K562 (cell line): ENCODE measurements around the gene SPATA16. TPM values are rescaled to one million over a fixed set of nuclear protein-coding genes. Genes with fewer than 3 reads are reported as not detected.

Experiments used
- ATAC-seq: fragments of 200-7000 bp; cut with Tn5 transposase; 3 replicates; pipeline ENCODE4 v1.9.1; 2020; ENCODE audit warnings: moderate library complexity
- BruUV-seq: library from RNA; stranded (reverse); fragments of 400-500 nt; replicated peaks from 2 replicates; lab custom pipeline; 2021; lab: Mats Ljungman, UMichigan
- CTCF ChIA-PET: fragments of 300-600 bp; formaldehyde crosslinking; extraction: SDS; loops from one replicate; lab custom pipeline; 2021; ENCODE audit warnings: low intra/inter-chr PET ratio; lab: Yijun Ruan, JAX
- POLR2A ChIA-PET: fragments of 300-600, 350-650 bp; sonication (Branson Sonifier 250); formaldehyde crosslinking; extraction: SDS; loops from one replicate; lab custom pipeline; 2021; ENCODE audit warnings: antibody characterized with exemption, inconsistent platforms; lab: Yijun Ruan, JAX
- DNase-seq, 4 experiments: peaks; one replicate each; pipeline versions ENCODE4 v3.0.0 to v3.0.0-alpha.2; 2011 to 2018; ENCODE audit warnings: low spot score in 3 of 4, mixed read lengths in 3 of 4; ENCODE audit errors: extremely low read depth in 1 of 4
- FAIRE-seq: peaks from 2 replicates; lab custom pipeline; 2011; peaks lifted over from hg19 to GRCh38; lab: Jason Lieb, UNC
- H2AFZ ChIP-seq: 2 replicates; pipeline ENCODE4 v1.6.0; 2011; ENCODE audit warnings: low read depth, low read length, control low read depth, inconsistent platforms
- H3K27ac ChIP-seq: fragments of 200-600 bp; 3 replicates; pipeline ENCODE4 v1.8.0; 2011; ENCODE audit warnings: low read depth, mild to moderate bottlenecking, control low read depth, inconsistent platforms, low read length, moderate library complexity, mixed read lengths; ENCODE audit errors: extremely low read depth
- H3K27me3 ChIP-seq, 2 experiments: fragments of 300-600 bp in 1 of 2; 2 replicates in 1 of 2; 3 replicates in 1 of 2; pipeline versions ENCODE4 v1.6.0 to v1.8.0; 2011; ENCODE audit warnings: inconsistent platforms in 2 of 2, low read length in 2 of 2, mild to moderate bottlenecking in 1 of 2, mixed read lengths in 1 of 2, moderate library complexity in 1 of 2; ENCODE audit not compliant: control insufficient read depth in 2 of 2, insufficient read depth in 2 of 2
- H3K36me3 ChIP-seq: fragments of 300-600 bp; 3 replicates; pipeline ENCODE4 v1.8.0; 2011; ENCODE audit warnings: mild to moderate bottlenecking, low read length, inconsistent platforms; ENCODE audit not compliant: control insufficient read depth, insufficient read depth
- H3K4me1 ChIP-seq, 2 experiments: fragments of 200-600 bp in 1 of 2; replicated peaks in 1 of 2; 2 replicates in 1 of 2; 3 replicates in 1 of 2; pipeline versions ENCODE4 v1.5.1 to v1.8.0; 2011; ENCODE audit warnings: inconsistent platforms in 2 of 2, low read length in 2 of 2, mild to moderate bottlenecking in 1 of 2, mixed read lengths in 1 of 2, moderate library complexity in 1 of 2; ENCODE audit not compliant: control insufficient read depth in 2 of 2, insufficient read depth in 2 of 2
- H3K4me2 ChIP-seq: 2 replicates; pipeline ENCODE4 v1.6.1; 2011; ENCODE audit warnings: low read length, control low read depth, inconsistent platforms, mixed read lengths; ENCODE audit not compliant: insufficient read depth
- H3K4me3 ChIP-seq: fragments of 200-600 bp; sonication (generic), shearing (Covaris generic); 2 replicates; pipeline ENCODE4 v1.5.1; 2016; ENCODE audit warnings: control low read depth, inconsistent platforms
- H3K79me2 ChIP-seq: fragments of 200-600 bp; 3 replicates; pipeline ENCODE4 v1.8.0; 2011; ENCODE audit warnings: low read length, inconsistent platforms; ENCODE audit not compliant: control insufficient read depth, insufficient read depth
- H3K9ac ChIP-seq, 2 experiments: 2 replicates each; pipeline versions ENCODE4 v1.6.0 to v1.6.1; 2011; ENCODE audit warnings: low read depth in 2 of 2, low read length in 2 of 2, control low read depth in 1 of 2, inconsistent platforms in 1 of 2, mild to moderate bottlenecking in 1 of 2, mixed read lengths in 1 of 2; ENCODE audit not compliant: insufficient read depth in 1 of 2
- H3K9me1 ChIP-seq: one replicate; pipeline ENCODE4 v1.6.0; 2011; ENCODE audit warnings: inconsistent platforms, mild to moderate bottlenecking, low read length, moderate library complexity; ENCODE audit not compliant: control insufficient read depth, insufficient read depth
- H3K9me3 ChIP-seq: replicated peaks from 2 replicates; pipeline ENCODE4 v1.5.1; 2011; ENCODE audit warnings: low read depth, low read length, inconsistent platforms; ENCODE audit not compliant: control insufficient read depth, insufficient read depth
- H4K20me1 ChIP-seq: replicated peaks from 2 replicates; pipeline ENCODE4 v1.6.1; 2011; ENCODE audit warnings: low read length, inconsistent platforms, mixed read lengths; ENCODE audit not compliant: control insufficient read depth, insufficient read depth
- ERF ChIP-seq: fragments of 450-650 bp; formaldehyde crosslinking; IDR thresholded peaks from 2 replicates; pipeline ENCODE4 v1.4.0; 2020; ENCODE audit warnings: mild to moderate bottlenecking, mixed read lengths
- LEF1 ChIP-seq: fragments of 450-650 bp; IDR thresholded peaks from 2 replicates; pipeline ENCODE4 v1.6.1; 2016; ENCODE audit warnings: mild to moderate bottlenecking
- WGBS: fragments of 100-300 bp; shearing (Covaris generic); methylation state at CpG from one replicate; pipeline ENCODE4 v1.1.6; 2016; ENCODE audit warnings: low coverage, mixed read lengths; ENCODE audit not compliant: insufficient coverage; ENCODE audit errors: missing lambda C conversion rate; 5-methylcytosine and 5-hydroxymethylcytosine counted together
- in situ Hi-C: fragments of 300-500 bp; cut with MboI; formaldehyde crosslinking; loops from 4 replicates; pipeline ENCODE4 v1.15.0; 2018; ENCODE audit warnings: inconsistent platforms, mixed read lengths
- intact Hi-C: fragments of 100-400 bp; cut with micrococcal nuclease; formaldehyde crosslinking; loops from 2 replicates; pipeline ENCODE4 v1.14.2; 2022
- polyA plus RNA-seq, 8 experiments: library from polyadenylated mRNA; depleted of rRNA in 4 of 8; stranded (reverse) in 5 of 8; unstranded in 3 of 8; fragments of >200 nt; fragmentation: Nextera tagmentation in 2 of 8; fragmentation: Illumina TruSeq in 1 of 8; extraction: Ambion mirVana in 2 of 8; extraction: Trizol in 1 of 8; gene quantifications; 2 replicates each; pipeline versions ENCODE4 v1.2.1 to v1.2.3, GENCODE V29; 2011 to 2014; ENCODE audit warnings: inconsistent platforms in 1 of 8, missing spikeins in 1 of 8
- total RNA-seq, 7 experiments: library from RNA; depleted of rRNA in 6 of 7; stranded (reverse); fragments of >200 nt in 6 of 7; fragmentation: Illumina TruSeq in 2 of 7; extraction: Trizol in 2 of 7; gene quantifications; 2 replicates each; pipeline versions ENCODE4 v1.2.1 to v1.2.3, GENCODE V29; 2011 to 2021; ENCODE audit warnings: low replicate concordance in 1 of 7
- TF ChIP-seq, protein P1 (sequence below), 2 experiments: fragments of 450-650 bp; IDR thresholded peaks; 2 replicates each; pipeline ENCODE4 v1.6.1; 2016

SPATA16 gene
- total and polyA plus RNA-seq, 9 of the 15 experiments (the other 6 are each of a cell fraction or from before 2014, with no cell fraction given): not detected

DNA sequence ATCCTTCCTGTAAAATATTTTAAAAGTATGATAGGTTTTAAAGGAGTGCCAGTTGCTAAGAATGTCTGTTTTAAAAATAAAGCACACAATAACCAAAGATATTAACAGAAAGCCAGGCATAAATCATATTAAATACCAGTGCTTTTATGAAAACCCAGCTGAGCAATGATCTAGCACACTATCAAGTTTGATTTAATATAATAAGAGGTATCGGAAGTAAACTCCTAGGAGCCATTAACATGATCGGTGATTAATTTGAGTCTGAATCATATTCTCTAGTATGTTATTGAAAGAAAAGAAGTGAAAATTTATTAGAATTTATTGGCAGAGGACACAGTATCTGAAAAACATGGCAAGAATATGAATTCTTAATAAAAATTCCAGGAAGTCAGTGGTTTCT lies 91.7 kb downstream of the SPATA16 start:
- TF ChIP-seq LEF1 (no peak), ERF (CRISPR knock-in tag) (no peak)
- TF ChIP-seq, protein P1, sequence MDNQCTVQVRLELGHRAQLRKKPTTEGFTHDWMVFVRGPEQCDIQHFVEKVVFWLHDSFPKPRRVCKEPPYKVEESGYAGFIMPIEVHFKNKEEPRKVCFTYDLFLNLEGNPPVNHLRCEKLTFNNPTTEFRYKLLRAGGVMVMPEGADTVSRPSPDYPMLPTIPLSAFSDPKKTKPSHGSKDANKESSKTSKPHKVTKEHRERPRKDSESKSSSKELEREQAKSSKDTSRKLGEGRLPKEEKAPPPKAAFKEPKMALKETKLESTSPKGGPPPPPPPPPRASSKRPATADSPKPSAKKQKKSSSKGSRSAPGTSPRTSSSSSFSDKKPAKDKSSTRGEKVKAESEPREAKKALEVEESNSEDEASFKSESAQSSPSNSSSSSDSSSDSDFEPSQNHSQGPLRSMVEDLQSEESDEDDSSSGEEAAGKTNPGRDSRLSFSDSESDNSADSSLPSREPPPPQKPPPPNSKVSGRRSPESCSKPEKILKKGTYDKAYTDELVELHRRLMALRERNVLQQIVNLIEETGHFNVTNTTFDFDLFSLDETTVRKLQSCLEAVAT (IDR thresholded peaks at IDR 0.05): no peak
- no peak overlapping the region for H2AFZ ChIP-seq
- H3K79me2 ChIP-seq: no peaks in the 10 kb centered on the region
- FAIRE-seq (no peak), ATAC-seq (no peak), DNase-seq (no peak)
- no peaks in the 10 kb centered on the region for H3K27me3 ChIP-seq
- 83% methylated on average over 2 of the region's 2 CpGs for WGBS
- CTCF ChIA-PET: no interaction called here
- no peaks in the 10 kb centered on the region for H4K20me1 ChIP-seq
- no peak overlapping the region for H3K27ac ChIP-seq
- H3K4me3 ChIP-seq: no peak overlapping the region
- no peaks in the 10 kb centered on the region for H3K4me1 ChIP-seq
- no peak overlapping the region for H3K4me2 ChIP-seq
- POLR2A ChIA-PET: no interaction called here
- BruUV-seq: no TSS peak
- in situ Hi-C loops: loop anchor here (10.0 kb wide), 1 partner anchor 65 kb away; no protein-coding TSS in a partner anchor
- H3K9me1 ChIP-seq: no peaks in the 10 kb centered on the region
- no peak overlapping the region for H3K9ac ChIP-seq
- no peaks in the 10 kb centered on the region for H3K36me3 ChIP-seq
- H3K9me3 ChIP-seq: no peaks in the 10 kb centered on the region
- intact Hi-C loops: loop anchor here (5.0 kb wide), 3 partner anchors 42 to 228 kb away; no protein-coding TSS in a partner anchor
